HG02970 (cell line): ENCODE measurements around the gene TSPYL2.
A peak's percentile ranks its signal among the peaks of the same experiment; 100 is the strongest.

Source experiments
- ATAC-seq: cut with Tn5 transposase; IDR thresholded peaks from one replicate; pipeline ENCODE4 v1.9.1; 2021; ENCODE audit warnings: mild to moderate bottlenecking, moderate library complexity, moderate number of reproducible peaks; ENCODE audit not compliant: unreplicated experiment, low FRiP score

TSPYL2 gene

GRCh38 chrX:53081925-53082772, at the start of gene TSPYL2:
Gene TSPYL2, plus strand, starts transcription at chrX:53082367. Its CDS starts 132 bp downstream, at chrX:53082499.
- peak; percentile 91 for ATAC-seq

DNA sequence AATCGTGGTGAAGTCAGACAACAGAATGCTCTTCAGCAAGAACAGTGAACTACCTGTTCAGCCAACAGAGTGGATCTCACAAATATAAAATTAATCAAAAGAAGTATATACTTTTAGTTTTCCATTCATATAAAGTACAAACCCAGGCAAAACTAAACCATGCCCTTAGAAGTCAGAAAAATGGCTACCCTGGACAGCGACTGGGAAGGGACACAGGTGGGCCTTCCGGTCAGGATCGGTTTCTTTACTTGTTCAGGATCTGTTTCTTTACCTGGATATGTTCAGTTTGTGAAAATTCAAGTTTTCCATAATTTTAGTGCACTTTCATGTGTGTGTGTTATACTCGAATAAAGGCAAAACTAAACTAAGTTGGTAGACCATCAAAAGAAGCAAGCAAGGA, 46.0 kb upstream of the TSPYL2 start:
- no peak for ATAC-seq

GRCh38 chrX:53039236-53039635, 42.9 kb upstream of the TSPYL2 start:
- no peak for ATAC-seq

- ATAC-seq, result no peak
Measured at GRCh38 chrX:53044995-53045394, 37.2 kb upstream of the TSPYL2 start.

- no peak for ATAC-seq
Measured at GRCh38 chrX:53047228-53047627, 34.9 kb upstream of the TSPYL2 start.

GRCh38 chrX:53048169-53049126, 33.7 kb upstream of the TSPYL2 start, which contains the start of gene GPR173:
Gene GPR173, plus strand, starts transcription at chrX:53048789. Its CDS starts 27,833 bp downstream, at chrX:53076622.
- no peak for ATAC-seq

GRCh38 chrX:53049127-53049517, 33.0 kb upstream of the TSPYL2 start:
- ATAC-seq, result no peak

DNA sequence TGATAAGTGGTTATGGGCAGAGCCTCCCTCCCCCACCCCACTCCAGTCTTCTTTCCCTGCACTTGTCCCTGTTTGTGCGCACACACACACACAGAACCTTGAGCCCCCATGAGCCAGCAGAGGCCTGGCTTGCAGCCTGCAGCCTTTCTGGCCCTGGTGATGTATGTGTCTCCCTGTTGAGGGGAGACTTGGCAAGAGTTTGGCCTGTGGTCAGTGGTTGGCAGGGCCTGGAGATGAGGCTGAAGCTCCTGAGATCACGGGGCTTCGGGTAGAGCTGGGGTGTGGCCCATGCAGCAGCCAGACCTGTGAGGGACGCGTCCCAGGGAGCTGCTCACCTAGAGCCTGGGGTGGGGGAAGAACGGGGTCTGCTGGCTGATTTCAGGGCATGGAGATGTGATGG, 31.3 kb upstream of the TSPYL2 start:
- ATAC-seq, result no peak

- no peak for ATAC-seq
Measured at GRCh38 chrX:53055244-53055849, 26.8 kb upstream of the TSPYL2 start.

DNA sequence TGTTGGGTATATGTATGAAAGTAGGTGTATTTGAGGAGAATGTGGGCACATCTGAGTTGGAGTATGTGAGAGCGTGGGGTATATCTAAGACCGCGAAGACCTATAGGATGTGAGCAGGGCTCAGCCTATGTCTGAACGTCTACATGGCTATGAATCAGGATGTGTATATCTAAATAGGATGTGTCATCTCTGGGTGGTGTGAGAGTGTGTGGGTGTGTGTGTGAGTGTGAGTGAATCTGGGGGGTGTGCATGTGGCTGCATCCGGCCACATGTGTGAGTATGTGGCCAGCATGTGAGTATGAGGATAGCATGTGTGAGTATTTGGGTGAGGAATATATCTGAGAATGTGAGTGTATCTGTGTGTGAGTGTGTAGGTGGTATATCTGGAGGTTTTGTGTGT, 25.9 kb upstream of the TSPYL2 start:
- no peak for ATAC-seq

DNA sequence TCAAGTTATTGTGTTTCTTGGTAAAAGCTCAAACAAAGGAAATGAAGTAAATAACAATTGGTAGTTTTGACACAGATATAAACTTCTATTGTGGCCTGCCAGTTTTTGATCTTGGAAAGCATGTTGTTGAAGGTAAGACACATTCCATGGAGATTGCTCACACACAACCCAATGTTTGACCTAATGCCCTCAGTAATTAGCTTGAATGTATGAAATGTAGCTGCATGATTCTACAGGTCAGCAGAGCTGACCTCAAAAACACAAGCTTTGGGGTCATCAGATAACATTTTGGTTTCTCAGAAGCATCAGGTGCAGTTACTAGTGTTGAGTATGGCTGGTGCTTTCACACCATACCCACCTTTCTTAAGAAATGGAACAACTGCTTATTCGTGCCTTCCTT, 17.1 kb upstream of the TSPYL2 start:
- ATAC-seq, result no peak

GRCh38 chrX:53071064-53071463, 11.1 kb upstream of the TSPYL2 start:
- no peak for ATAC-seq

DNA sequence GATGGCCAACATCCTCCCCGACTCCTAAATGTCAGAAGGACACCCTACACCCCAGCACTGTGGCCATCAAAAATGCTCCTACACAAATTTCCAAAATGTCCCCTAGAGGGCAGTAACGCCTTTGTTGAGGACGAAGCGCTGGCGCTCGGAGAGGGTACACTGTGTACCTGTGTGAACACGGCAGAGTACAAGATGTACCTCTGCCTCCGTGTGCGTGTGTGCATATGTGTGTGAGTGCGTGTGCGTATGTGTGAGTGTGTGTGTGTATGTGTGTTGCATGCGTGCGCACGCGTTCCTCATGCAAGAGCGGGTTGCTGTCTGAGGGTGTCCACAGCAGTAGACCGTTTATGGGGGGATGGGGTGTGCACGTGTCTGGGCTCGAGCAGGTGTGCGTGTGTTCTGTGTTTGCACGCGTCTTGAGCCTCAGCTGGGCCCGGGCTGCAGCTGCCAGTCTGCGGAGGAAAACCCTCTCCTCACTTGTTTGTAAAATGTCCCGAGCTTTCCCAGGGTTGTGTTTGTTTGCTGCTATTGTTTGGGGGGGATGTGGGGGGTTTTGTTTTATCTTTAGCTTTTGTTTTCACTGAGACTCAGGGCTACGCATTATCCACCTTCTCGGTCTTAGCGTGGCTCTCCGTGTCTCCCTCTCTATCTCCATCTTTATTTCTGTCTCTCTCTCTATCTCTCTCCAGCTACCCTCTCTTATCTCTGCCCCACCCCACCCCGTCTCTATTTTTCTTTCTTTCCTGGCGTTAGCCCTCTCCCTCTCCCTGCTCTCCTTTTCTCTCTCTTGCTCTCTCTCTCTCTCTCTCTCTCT, 10.4 kb upstream of the TSPYL2 start:
- peak; percentile 65 for ATAC-seq

DNA sequence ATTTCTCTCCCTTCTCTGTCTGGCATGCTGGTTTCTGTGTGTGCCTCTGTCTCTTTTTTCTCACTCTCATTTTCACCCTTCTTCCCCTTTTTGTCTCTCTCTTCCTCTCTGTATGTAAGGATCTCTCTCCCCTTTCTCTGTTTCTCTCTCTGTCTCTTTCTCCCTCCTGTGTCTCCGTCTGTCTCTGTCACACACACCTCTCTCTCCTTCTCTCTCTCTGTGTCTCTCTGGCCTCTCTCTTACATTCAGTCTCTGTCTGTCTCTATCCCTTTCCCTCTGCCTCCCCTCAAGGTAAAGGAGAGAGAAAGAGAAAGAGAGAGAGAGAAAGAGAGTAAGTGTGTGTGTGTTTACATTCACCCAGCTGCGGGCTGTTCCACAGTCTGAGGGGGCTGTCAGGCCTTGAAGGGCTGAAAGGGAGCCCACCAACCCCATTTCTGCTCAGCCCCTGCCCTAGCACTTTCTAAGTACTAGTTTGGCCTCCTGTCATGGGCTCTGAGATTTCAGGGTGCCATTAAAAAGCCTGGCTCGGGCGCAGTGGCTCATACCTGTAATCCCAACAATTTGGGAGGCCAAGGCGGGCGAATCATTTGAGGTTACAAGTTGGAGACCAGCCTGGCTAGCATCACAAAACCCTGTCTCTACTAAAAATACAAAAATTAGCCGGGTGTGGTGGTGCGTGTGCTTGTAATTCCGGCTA, 9.6 kb upstream of the TSPYL2 start:
- no peak for ATAC-seq

DNA sequence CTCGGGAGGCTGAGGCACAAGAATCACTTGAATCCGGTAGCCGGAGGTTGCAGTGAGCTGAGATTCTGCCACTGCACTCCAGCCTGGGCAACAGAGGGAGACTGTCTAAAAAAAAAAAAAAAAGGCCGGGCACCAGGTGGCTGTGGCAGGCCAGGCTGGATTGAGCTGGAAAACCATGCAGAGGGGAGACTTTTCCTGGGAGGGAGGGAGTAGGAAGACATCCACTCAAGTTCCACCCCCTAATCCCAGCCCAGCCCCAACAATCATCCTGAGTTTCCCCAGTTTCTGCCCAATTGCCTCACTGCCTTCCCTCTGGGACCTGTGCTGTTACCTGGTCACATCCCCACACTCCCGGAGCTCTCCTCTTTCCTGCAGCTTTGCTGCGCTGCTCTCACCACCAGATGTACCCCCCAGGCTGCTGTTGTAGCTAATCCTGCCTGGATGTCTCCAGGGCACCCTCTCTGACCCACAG, 9.0 kb upstream of the TSPYL2 start:
- ATAC-seq, result no peak

DNA sequence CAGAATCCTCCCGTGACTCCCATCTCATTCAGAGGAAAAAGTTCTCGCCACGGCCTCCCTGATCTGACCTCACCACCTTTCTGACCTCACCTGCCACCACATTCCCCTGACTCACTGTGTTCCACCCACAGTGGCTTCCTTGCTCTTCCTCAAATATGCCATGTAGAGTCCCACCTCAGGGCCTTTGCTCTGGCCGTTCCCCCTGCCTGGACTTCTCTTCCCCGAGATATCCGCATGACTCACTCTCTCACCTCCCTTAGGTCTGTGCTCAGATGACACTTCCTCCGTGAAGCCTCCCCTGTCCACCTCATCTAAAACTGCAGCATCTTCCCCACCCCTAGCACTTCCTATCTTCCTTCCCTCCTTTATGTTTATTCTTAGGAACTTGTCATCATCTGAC, 7.2 kb upstream of the TSPYL2 start:
- no peak for ATAC-seq

- no peak for ATAC-seq
Measured at GRCh38 chrX:53076671-53077070, 5.5 kb upstream of the TSPYL2 start.

GRCh38 chrX:53077207-53078197, 4.7 kb upstream of the TSPYL2 start:
- ATAC-seq, result no peak
